Neural progenitor cell (in vitro differentiated cells): ENCODE data around the gene TFAP2E.

ENCODE experiments used
- EZH2phosphoT487 ChIP-seq: fragments of 200-600 bp; sonication (generic); IDR thresholded peaks from 2 replicates; pipeline ENCODE4 v1.6.1; 2017; ENCODE audit warnings: antibody characterized with exemption
- TF ChIP-seq, protein P1 (sequence below): fragments of 200-600 bp; sonication (generic); IDR thresholded peaks from 2 replicates; pipeline ENCODE4 v1.5.1; 2017; ENCODE audit warnings: antibody characterized with exemption, mild to moderate bottlenecking

DNA sequence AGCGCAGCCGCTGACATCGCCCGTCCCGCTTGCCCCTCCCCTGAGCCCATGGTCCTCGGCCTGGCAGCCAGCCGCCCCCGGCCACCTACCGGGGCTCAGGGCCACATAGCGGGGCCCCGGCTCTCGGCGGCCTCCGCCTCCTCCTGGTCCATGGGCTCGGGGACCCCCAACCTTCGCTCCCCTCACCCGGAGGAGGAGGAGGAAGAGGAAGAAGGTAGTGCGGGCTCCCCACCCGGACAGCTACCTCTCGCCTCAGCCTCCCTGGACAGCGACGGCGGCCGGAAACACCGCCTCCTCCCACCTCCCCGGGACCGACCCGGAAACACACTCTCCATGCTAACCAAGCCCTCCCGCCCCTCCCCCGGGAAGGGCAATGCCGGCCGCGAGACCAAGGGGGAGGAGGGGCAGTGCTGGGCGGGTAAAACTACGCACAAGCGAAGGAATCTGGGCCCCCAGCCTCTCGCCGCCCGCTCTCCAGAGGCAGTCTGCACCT, 15.9 kb upstream of the TFAP2E start, which contains the start of gene KIAA0319L:
- TF ChIP-seq, protein P1, sequence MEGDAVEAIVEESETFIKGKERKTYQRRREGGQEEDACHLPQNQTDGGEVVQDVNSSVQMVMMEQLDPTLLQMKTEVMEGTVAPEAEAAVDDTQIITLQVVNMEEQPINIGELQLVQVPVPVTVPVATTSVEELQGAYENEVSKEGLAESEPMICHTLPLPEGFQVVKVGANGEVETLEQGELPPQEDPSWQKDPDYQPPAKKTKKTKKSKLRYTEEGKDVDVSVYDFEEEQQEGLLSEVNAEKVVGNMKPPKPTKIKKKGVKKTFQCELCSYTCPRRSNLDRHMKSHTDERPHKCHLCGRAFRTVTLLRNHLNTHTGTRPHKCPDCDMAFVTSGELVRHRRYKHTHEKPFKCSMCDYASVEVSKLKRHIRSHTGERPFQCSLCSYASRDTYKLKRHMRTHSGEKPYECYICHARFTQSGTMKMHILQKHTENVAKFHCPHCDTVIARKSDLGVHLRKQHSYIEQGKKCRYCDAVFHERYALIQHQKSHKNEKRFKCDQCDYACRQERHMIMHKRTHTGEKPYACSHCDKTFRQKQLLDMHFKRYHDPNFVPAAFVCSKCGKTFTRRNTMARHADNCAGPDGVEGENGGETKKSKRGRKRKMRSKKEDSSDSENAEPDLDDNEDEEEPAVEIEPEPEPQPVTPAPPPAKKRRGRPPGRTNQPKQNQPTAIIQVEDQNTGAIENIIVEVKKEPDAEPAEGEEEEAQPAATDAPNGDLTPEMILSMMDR = no peak
- TF ChIP-seq EZH2phosphoT487 = no peak
